AG04450 (cell line): ENCODE results near the gene HMX1. TPM values are rescaled to one million over a fixed set of nuclear protein-coding genes. Genes with fewer than 3 reads are reported as not detected.

Experiments used
- CTCF ChIA-PET: fragments of 300-600, 350-600 bp; formaldehyde crosslinking; extraction: SDS; loops from one replicate; lab custom pipeline; 2022; ENCODE audit warnings: antibody characterized with exemption, inconsistent platforms; lab: Charles Lee
- POLR2A ChIA-PET: fragments of 350-600 bp; formaldehyde crosslinking; extraction: SDS; loops from one replicate; lab custom pipeline; 2021; ENCODE audit warnings: antibody characterized with exemption, inconsistent platforms; lab: Yijun Ruan, JAX
- DNase-seq: peaks from one replicate; pipeline ENCODE4 v3.0.0-alpha.2; 2011; ENCODE audit warnings: low read depth, low spot score
- H3K27ac ChIP-seq: one replicate; pipeline ENCODE4 v1.5.1; 2012; ENCODE audit warnings: low read depth, low read length, control low read depth
- H3K27me3 ChIP-seq: one replicate; pipeline ENCODE4 v1.6.0; 2012; ENCODE audit warnings: low read length; ENCODE audit not compliant: control insufficient read depth, insufficient read depth
- H3K4me3 ChIP-seq: 2 replicates; pipeline ENCODE4 v1.5.1; 2011; ENCODE audit warnings: mild to moderate bottlenecking, low read depth, low read length, control low read depth
- H3K9me3 ChIP-seq: 2 replicates; pipeline ENCODE4 v1.5.1; 2012; ENCODE audit warnings: low read length; ENCODE audit not compliant: control insufficient read depth, insufficient read depth
- polyA plus RNA-seq: library from polyadenylated mRNA; depleted of rRNA; stranded (reverse); fragments of >200 nt; gene quantifications from 2 replicates; pipeline ENCODE4 v1.2.3, GENCODE V29; 2011
- TF ChIP-seq, protein P1 (sequence below): IDR thresholded peaks from 2 replicates; pipeline ENCODE4 v1.5.1; 2011; ENCODE audit warnings: low read depth, low read length, control low read depth, inconsistent platforms

Gene HMX1
- polyA plus RNA-seq, 1 experiment, result not detected

- Histone ChIP-seq H3K27ac (no peak overlapping the region), H3K4me3 (no peak overlapping the region), H3K9me3 (peaks cover 68% of the 10 kb centered on the region), H3K27me3 (no peaks in the 10 kb centered on the region)
- POLR2A ChIA-PET, result no interaction called here
- CTCF ChIA-PET, result no interaction called here
- no peak for DNase-seq
- TF ChIP-seq, protein P1, sequence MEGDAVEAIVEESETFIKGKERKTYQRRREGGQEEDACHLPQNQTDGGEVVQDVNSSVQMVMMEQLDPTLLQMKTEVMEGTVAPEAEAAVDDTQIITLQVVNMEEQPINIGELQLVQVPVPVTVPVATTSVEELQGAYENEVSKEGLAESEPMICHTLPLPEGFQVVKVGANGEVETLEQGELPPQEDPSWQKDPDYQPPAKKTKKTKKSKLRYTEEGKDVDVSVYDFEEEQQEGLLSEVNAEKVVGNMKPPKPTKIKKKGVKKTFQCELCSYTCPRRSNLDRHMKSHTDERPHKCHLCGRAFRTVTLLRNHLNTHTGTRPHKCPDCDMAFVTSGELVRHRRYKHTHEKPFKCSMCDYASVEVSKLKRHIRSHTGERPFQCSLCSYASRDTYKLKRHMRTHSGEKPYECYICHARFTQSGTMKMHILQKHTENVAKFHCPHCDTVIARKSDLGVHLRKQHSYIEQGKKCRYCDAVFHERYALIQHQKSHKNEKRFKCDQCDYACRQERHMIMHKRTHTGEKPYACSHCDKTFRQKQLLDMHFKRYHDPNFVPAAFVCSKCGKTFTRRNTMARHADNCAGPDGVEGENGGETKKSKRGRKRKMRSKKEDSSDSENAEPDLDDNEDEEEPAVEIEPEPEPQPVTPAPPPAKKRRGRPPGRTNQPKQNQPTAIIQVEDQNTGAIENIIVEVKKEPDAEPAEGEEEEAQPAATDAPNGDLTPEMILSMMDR, result no peak
These were observed 37.9 kb upstream of the HMX1 start for GRCh38 chr4:8909548-8909947.

GRCh38 chr4:8908206-8908893 is 36.7 kb upstream of the HMX1 start:
- Histone ChIP-seq H3K27me3 (no peaks in the 10 kb centered on the region), H3K27ac (no peak overlapping the region), H3K4me3 (no peak overlapping the region), H3K9me3 (peaks cover 71% of the 10 kb centered on the region)
- ChIA-PET CTCF (interaction anchor here (1.2 kb wide), 1 partner anchor 9 kb away, joined by 5 read pairs; no protein-coding TSS in a partner anchor), POLR2A (no interaction called here)
- TF ChIP-seq, protein P1, result no peak
- DNase-seq, result no peak

GRCh38 chr4:8907596-8908205 is 36.1 kb upstream of the HMX1 start:
- H3K4me3 ChIP-seq, result no peak overlapping the region
- no peak for DNase-seq
- TF ChIP-seq, protein P1, result no peak
- ChIA-PET CTCF (no interaction called here), POLR2A (no interaction called here)
- H3K9me3 ChIP-seq, result peaks cover 74% of the 10 kb centered on the region
- no peaks in the 10 kb centered on the region for H3K27me3 ChIP-seq
- no peak overlapping the region for H3K27ac ChIP-seq

- DNase-seq, result no peak
- TF ChIP-seq, protein P1, result no peak
These were observed 35.5 kb upstream of the HMX1 start for GRCh38 chr4:8906991-8907595.

GRCh38 chr4:8906668-8906970 is 35.0 kb upstream of the HMX1 start:
- no peak overlapping the region for H3K27ac ChIP-seq
- POLR2A ChIA-PET, result no interaction called here

More at GRCh38 chr4:8906991-8907595, 35.5 kb upstream of the HMX1 start:
- no peaks in the 10 kb centered on the region for H3K27me3 ChIP-seq
- H3K9me3 ChIP-seq, result peaks cover 74% of the 10 kb centered on the region
- ChIA-PET CTCF (no interaction called here), POLR2A (no interaction called here)
- no peak overlapping the region for H3K4me3 ChIP-seq
- no peak overlapping the region for H3K27ac ChIP-seq

More at GRCh38 chr4:8906668-8906970, 35.0 kb upstream of the HMX1 start:
- no peak overlapping the region for H3K4me3 ChIP-seq
- CTCF ChIA-PET, result no interaction called here
- DNase-seq, result no peak
- TF ChIP-seq, protein P1, result no peak
- H3K27me3 ChIP-seq, result no peaks in the 10 kb centered on the region
- H3K9me3 ChIP-seq, result peaks cover 71% of the 10 kb centered on the region
